IMR-90 (cell line): ENCODE measurements around the gene RIMS4.

Experiments used
- BHLHE40 ChIP-seq: fragments of 150-350 bp; IDR thresholded peaks from 2 replicates; pipeline ENCODE4 v1.6.1; 2016; ENCODE audit warnings: mild to moderate bottlenecking, low read depth, low read length
- CEBPB ChIP-seq: IDR thresholded peaks from 2 replicates; pipeline ENCODE4 v1.6.1; 2012; ENCODE audit warnings: low read depth, low read length, improper control_type of control experiment
- CHD1 ChIP-seq: IDR thresholded peaks from 2 replicates; pipeline ENCODE4 v1.6.1; 2012; ENCODE audit warnings: low read depth, low read length, improper control_type of control experiment
- CTCF ChIP-seq: conservative IDR thresholded peaks from 2 replicates; pipeline ENCODE4 v1.5.1; 2012; ENCODE audit warnings: mild to moderate bottlenecking, low read depth, low read length, improper control_type of control experiment
- FOS ChIP-seq: fragments of 150-350 bp; IDR thresholded peaks from 2 replicates; pipeline ENCODE4 v1.6.1; 2016; ENCODE audit warnings: low read depth, low read length
- MAFK ChIP-seq: IDR thresholded peaks from 2 replicates; pipeline ENCODE4 v1.6.1; 2012; ENCODE audit warnings: low read depth, low read length, improper control_type of control experiment
- POLR2A ChIP-seq: IDR thresholded peaks from 2 replicates; pipeline ENCODE4 v1.6.1; 2012; ENCODE audit warnings: mild to moderate bottlenecking, low read depth, low read length
- RAD21 ChIP-seq: IDR thresholded peaks from 2 replicates; pipeline ENCODE4 v1.6.1; 2012; ENCODE audit warnings: low read length, improper control_type of control experiment
- RCOR1 ChIP-seq: IDR thresholded peaks from 2 replicates; pipeline ENCODE4 v1.6.1; 2012; ENCODE audit warnings: mild to moderate bottlenecking, low read length, improper control_type of control experiment; ENCODE audit not compliant: insufficient replicate concordance
- RFX5 ChIP-seq: IDR thresholded peaks from 2 replicates; pipeline ENCODE4 v1.8.0; 2012; ENCODE audit warnings: low read depth, mild to moderate bottlenecking, low read length, moderate library complexity
- USF2 ChIP-seq: fragments of 150-350 bp; IDR thresholded peaks from 2 replicates; pipeline ENCODE4 v1.6.1; 2017; ENCODE audit warnings: mild to moderate bottlenecking, antibody characterized with exemption, low read length, low read depth

- TF ChIP-seq CHD1, result no peak
- TF ChIP-seq CTCF, result peak; percentile 97
- TF ChIP-seq POLR2A, result 0 out of 2 replicates have a peak, but pooled peaks have one; percentile 53
- TF ChIP-seq RCOR1, result no peak
- TF ChIP-seq RAD21, result peak; percentile 99
- no peak for TF ChIP-seq MAFK
- TF ChIP-seq RFX5, result no peak
- TF ChIP-seq FOS, result no peak
- no peak for TF ChIP-seq USF2
- TF ChIP-seq BHLHE40, result no peak
- TF ChIP-seq CEBPB, result no peak
Observed at GRCh38 chr20:44733341-44734069, 76.8 kb downstream of the RIMS4 start.
